Heart left ventricle (tissue), 16 donors: ENCODE measurements around the gene ATP1A1. TPM values are rescaled to one million over a fixed set of nuclear protein-coding genes. Genes with fewer than 3 reads are reported as not detected.

Experiments
- ATAC-seq, 4 donors: fragments of 200-7000 bp; cut with Tn5 transposase; one replicate each; pipeline ENCODE4 v1.9.1; 2020 to 2022; ENCODE audit warnings: moderate library complexity in 4 of 4, mild to moderate bottlenecking in 3 of 4, moderate number of reproducible peaks in 1 of 4
- DNase-seq, 5 donors: peaks; one replicate each; pipeline ENCODE4 v3.0.0-alpha.2; 2020
- H3K27ac ChIP-seq, 12 donors: fragments of 200-600 bp; sonication (generic) in 4 of 12; one replicate each; pipeline versions ENCODE4 v1.5.0 to v1.8.0; 2016 to 2022; ENCODE audit warnings: mild to moderate bottlenecking in 2 of 12
- H3K27me3 ChIP-seq, 9 donors: fragments of 200-600 bp; sonication (generic) in 2 of 9; one replicate each; pipeline versions ENCODE4 v1.5.1 to v1.8.0; 2016 to 2022; ENCODE audit warnings: mild to moderate bottlenecking in 3 of 9
- H3K36me3 ChIP-seq, 9 donors: fragments of 200-600 bp; sonication (generic) in 2 of 9; one replicate each; pipeline versions ENCODE4 v1.5.0 to v1.8.0; 2018 to 2022; ENCODE audit warnings: mild to moderate bottlenecking in 2 of 9
- H3K4me1 ChIP-seq, 12 donors: fragments of 200-600 bp; sonication (generic) in 4 of 12; one replicate each; pipeline versions ENCODE4 v1.5.0 to v1.8.0; 2016 to 2022; ENCODE audit warnings: mild to moderate bottlenecking in 3 of 12
- H3K4me3 ChIP-seq, 12 donors: fragments of 200-600 bp; sonication (generic) in 4 of 12; one replicate each; pipeline versions ENCODE4 v1.5.0 to v1.8.0; 2017 to 2022; ENCODE audit warnings: mild to moderate bottlenecking in 9 of 12, moderate library complexity in 4 of 12
- H3K9me3 ChIP-seq, 12 donors: fragments of 200-600 bp; sonication (generic) in 4 of 12; one replicate each; pipeline versions ENCODE4 v1.5.0 to v1.8.0; 2016 to 2022; ENCODE audit warnings: mild to moderate bottlenecking in 1 of 12
- POLR2A ChIP-seq, 2 donors: fragments of 450-650 bp; IDR thresholded peaks; one replicate each; pipeline ENCODE4 v1.6.1; 2017; ENCODE audit warnings: antibody characterized with exemption in 2 of 2, mild to moderate bottlenecking in 2 of 2, moderate library complexity in 2 of 2
- WGBS, 4 donors: extraction: QIAGEN DNeasy Blood & Tissue Kit in 2 of 4; methylation state at CpG; one replicate each; pipeline versions ENCODE4 v1.1.5 to v1.1.7; 2013 to 2018; 5-methylcytosine and 5-hydroxymethylcytosine counted together
- intact Hi-C, 10 donors: fragments of 100-400 bp; cut with DNase I; formaldehyde crosslinking; loops; one replicate each; pipeline versions ENCODE4 v1.11.1 to v1.14.2; 2022
- polyA plus RNA-seq, 2 donors: library from polyadenylated mRNA; stranded (reverse); fragments of 200-250 nt; gene quantifications; one replicate each; pipeline ENCODE4 v1.2.3, GENCODE V29; 2013
- total RNA-seq, 9 donors: library from RNA; depleted of rRNA in 2 of 9; stranded (reverse); fragments of >200 nt in 2 of 9; fragmentation: NEBNext Ultra II Directional in 3 of 9; extraction: Animal tissue kit (Norgen Biotek cat#: 25700) in 3 of 9; gene quantifications; one replicate each; pipeline versions ENCODE4 v1.1.0 to v1.2.4, GENCODE V29; 2016 to 2023
- TF ChIP-seq, protein P1 (sequence below), 12 donors: fragments of 200-600 bp; sonication (generic) in 4 of 12; IDR thresholded peaks; one replicate each; pipeline versions ENCODE4 v1.5.0 to v1.8.0; 2018 to 2022; ENCODE audit warnings: antibody characterized with exemption in 12 of 12, mild to moderate bottlenecking in 5 of 12
- donor health status: ischemic (EF 13 %, LVEDD 7.1; RV severe dilation, severe dysfunction).
- donor health status: healthy with polysubstance abuse.
- donor health status: DM: no; HTN: yes; CAD: no.
- donor health status: DM: no; HTN: no; CAD: no.
- donor health status: ischemic (EF 25% LVEDD 6.9; RV normal size, moderate dysfunction).
- donor health status: ischemic (EF 25% LVEDD 5.7; RV mildly dilated, moderate dysfunction).
- donor health status: healthy.
- donor health status: DM: yes; HTN: yes; CAD: no.
- donor health status: ischemic (EF 35%, LVEDD 5.7; RV mildly dilated, moderate dysfunction).
- donor health status: nonischemic (EF 11% LVEDD 7.7; RV severe dilation, severe dysfunction).
- donor health status: DM: yes; HTN: yes; CAD: no.
- donor health status: PGD.
- donor health status: ischemic (EF 29% LVEDD 5.4; RV normal size, mild dysfunction).
- donor health status: nonischemic (EF 23%, LVEDD 6.1; RV moderate dilation, normal function).

ATP1A1 gene
- total and polyA plus RNA-seq, 11 donors = 115 to 896 (median 241) TPM

DNA sequence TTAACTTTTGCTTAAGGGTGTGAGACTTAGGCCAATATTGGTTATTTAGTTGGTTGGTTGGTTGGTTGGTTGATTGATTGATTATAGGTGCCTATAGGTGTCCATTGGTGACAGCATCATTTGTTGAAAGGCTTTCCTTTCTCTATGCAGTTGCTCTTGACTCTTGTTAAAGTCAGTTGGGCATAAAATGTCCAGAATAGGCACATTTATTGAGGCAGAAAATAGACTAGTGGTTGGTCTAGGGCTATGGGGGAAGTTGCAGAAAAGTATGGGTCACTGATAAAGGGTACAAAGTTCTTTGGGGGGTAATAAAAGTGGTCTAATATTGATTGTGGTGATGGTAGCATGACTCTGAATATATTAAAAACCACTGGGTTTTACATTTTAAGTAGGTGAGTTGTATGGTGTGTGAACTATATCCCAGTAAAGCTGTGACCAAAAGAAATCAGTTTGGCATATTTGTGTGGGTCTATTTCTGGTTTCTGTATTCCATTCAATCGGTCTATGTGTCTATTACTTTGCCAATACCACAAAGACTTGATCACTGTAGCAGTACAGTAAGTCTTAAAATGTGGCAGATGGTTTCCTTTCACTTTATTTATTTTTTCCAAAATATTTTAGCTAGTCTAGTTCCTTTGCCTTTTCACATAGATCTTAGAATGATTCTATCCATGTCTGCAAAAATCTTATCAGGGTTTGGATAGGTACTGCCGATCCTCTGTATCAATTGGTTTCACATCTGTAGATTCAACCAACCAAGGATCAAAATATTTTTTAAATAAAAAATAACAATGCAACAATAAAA lies 63.0 kb downstream of the ATP1A1 start:
- ATAC-seq = no peak
- Histone ChIP-seq H3K9me3 (peaks cover 0 to 6% (median 0%) of the 10 kb centered on the region in 12 donors), H3K27me3 (no peaks in the 10 kb centered on the region), H3K36me3 (no peaks in the 10 kb centered on the region), H3K27ac (no peak overlapping the region), H3K4me1 (peaks cover 0 to 16% (median 0%) of the 10 kb centered on the region in 12 donors), H3K4me3 (no peak overlapping the region)
- DNase-seq = no peak
- intact Hi-C loops = no loop called here
- 77 to 89% (median 87%) methylated on average over 2 of the region's 2 CpGs for WGBS, 4 donors
- no peak for TF ChIP-seq POLR2A (IDR thresholded peaks at IDR 0.05)
- TF ChIP-seq, protein P1, sequence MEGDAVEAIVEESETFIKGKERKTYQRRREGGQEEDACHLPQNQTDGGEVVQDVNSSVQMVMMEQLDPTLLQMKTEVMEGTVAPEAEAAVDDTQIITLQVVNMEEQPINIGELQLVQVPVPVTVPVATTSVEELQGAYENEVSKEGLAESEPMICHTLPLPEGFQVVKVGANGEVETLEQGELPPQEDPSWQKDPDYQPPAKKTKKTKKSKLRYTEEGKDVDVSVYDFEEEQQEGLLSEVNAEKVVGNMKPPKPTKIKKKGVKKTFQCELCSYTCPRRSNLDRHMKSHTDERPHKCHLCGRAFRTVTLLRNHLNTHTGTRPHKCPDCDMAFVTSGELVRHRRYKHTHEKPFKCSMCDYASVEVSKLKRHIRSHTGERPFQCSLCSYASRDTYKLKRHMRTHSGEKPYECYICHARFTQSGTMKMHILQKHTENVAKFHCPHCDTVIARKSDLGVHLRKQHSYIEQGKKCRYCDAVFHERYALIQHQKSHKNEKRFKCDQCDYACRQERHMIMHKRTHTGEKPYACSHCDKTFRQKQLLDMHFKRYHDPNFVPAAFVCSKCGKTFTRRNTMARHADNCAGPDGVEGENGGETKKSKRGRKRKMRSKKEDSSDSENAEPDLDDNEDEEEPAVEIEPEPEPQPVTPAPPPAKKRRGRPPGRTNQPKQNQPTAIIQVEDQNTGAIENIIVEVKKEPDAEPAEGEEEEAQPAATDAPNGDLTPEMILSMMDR (IDR thresholded peaks at IDR 0.05) = no peak

DNA sequence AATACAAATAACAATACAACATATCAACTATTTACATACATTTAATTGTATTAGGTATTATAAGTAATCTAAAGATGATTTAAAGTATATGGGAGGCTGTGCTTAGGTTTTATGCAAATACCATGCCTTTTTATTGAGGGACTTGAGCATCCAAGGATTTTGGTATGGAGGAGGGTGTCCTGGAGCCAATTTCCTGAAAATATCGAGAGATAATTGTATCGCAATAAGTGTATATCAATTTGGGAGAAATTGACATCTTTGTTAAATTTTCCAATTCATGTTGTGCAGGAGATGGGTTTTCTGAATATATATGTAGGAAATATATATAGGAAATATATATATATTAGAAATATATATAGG lies 63.5 kb downstream of the ATP1A1 start:
- ATAC-seq (no peak), DNase-seq (no peak)
- H3K27ac ChIP-seq = no peak overlapping the region
- peaks cover 0 to 16% (median 0%) of the 10 kb centered on the region in 12 donors for H3K4me1 ChIP-seq
- intact Hi-C loops = no loop called here
- no peaks in the 10 kb centered on the region for H3K27me3 ChIP-seq
- TF ChIP-seq, protein P1 (IDR thresholded peaks at IDR 0.05) = no peak
- no peak for TF ChIP-seq POLR2A (IDR thresholded peaks at IDR 0.05)
- H3K36me3 ChIP-seq = no peaks in the 10 kb centered on the region
- WGBS, 4 donors = 90 to 98% (median 95%) methylated on average over 2 of the region's 2 CpGs
- peaks cover 0 to 6% (median 0%) of the 10 kb centered on the region in 12 donors for H3K9me3 ChIP-seq
- H3K4me3 ChIP-seq = no peak overlapping the region

DNA sequence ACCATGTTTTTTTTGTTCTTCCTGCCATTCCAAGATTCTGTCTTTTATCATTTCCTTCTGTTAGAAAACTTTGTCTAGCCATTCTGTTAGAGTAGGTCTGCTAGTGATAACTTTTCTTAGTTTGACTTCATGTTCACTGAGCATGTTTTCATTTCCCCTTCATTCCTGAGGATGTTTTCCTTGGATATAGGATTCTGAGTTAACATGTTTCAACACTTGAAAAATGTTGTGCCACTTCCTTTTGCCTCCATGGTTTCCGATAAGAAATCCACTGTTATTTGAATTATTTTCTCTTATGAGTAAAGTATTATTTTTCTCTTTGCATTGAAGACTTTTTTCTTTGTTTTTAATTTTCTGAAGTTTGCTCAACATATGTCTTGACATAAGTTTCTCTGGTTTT lies 66.7 kb downstream of the ATP1A1 start:
- Histone ChIP-seq H3K4me1 (no peaks in the 10 kb centered on the region), H3K4me3 (no peak overlapping the region), H3K27ac (no peak overlapping the region), H3K36me3 (no peaks in the 10 kb centered on the region), H3K27me3 (no peaks in the 10 kb centered on the region), H3K9me3 (peaks cover 0 to 5% (median 0%) of the 10 kb centered on the region in 12 donors)
- intact Hi-C loops = no loop called here
- TF ChIP-seq, protein P1 (IDR thresholded peaks at IDR 0.05) = no peak
- no peak for TF ChIP-seq POLR2A (IDR thresholded peaks at IDR 0.05)
- WGBS, 4 donors = 41 to 58% (median 48%) methylated on average over 1 of the region's 1 CpG
- ATAC-seq = no peak
- DNase-seq = no peak

DNA sequence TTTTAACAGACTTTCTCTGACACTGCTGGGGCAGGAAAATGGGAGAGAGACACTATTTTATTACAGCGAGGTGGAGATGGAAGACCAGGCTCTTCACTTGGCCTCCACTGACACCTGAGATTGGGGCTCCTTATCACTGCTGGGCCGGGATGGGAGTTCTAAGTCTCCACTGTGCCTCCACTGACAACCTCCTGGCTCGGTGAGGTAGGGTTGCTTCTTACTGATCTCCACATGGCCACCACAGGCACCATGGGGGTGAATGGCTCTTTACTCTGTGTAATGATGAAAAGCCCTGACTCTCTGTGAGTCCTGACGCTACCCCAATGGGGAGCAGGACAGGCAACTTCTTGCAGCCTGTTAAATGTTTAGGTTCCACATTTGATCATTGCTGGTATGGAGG lies 67.7 kb downstream of the ATP1A1 start:
- WGBS, 4 donors = 80 to 89% (median 84%) methylated on average over 4 of the region's 4 CpGs
- intact Hi-C loops = no loop called here
- ATAC-seq (no peak), DNase-seq (no peak)
- Histone ChIP-seq H3K36me3 (no peaks in the 10 kb centered on the region), H3K4me1 (no peaks in the 10 kb centered on the region), H3K4me3 (no peak overlapping the region), H3K9me3 (no peaks in the 10 kb centered on the region), H3K27me3 (no peaks in the 10 kb centered on the region), H3K27ac (no peak overlapping the region)
- TF ChIP-seq, protein P1 (IDR thresholded peaks at IDR 0.05) = no peak
- TF ChIP-seq POLR2A (IDR thresholded peaks at IDR 0.05) = no peak
